Activated CD8-positive, alpha-beta memory T cell treated with anti-CD3 and anti-CD28 coated beads for 4 hours (primary cell): ENCODE measurements around the gene LSP1.
A peak's percentile ranks its signal among the peaks of the same experiment; 100 is the strongest.

Source experiments
- DNase-seq, 2 donors: peaks; one replicate each; pipeline ENCODE4 v3.0.0-alpha.2; 2020; ENCODE audit warnings: low read depth in 2 of 2

The LSP1 gene

DNA sequence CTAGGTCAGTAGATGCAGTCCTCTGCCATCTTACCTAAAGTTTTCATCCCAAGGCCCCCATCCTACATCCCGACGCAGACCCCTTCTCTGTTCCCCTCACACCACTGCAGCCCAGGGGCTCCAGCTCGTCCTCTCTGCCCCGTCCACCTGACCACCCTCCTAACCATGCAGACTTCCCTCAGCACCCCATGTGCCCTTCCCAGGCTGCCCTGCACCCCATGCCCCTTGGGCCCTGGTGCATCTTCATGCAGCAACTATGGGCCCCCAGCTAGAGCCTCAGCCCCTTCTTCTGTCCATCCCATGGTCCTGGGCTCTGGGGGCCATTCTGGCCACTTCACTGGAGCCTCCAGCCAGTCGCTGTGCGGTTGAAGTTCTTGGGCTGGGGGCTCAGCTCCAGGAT is 35.9 kb downstream of the LSP1 start:
- no peak for DNase-seq

DNA sequence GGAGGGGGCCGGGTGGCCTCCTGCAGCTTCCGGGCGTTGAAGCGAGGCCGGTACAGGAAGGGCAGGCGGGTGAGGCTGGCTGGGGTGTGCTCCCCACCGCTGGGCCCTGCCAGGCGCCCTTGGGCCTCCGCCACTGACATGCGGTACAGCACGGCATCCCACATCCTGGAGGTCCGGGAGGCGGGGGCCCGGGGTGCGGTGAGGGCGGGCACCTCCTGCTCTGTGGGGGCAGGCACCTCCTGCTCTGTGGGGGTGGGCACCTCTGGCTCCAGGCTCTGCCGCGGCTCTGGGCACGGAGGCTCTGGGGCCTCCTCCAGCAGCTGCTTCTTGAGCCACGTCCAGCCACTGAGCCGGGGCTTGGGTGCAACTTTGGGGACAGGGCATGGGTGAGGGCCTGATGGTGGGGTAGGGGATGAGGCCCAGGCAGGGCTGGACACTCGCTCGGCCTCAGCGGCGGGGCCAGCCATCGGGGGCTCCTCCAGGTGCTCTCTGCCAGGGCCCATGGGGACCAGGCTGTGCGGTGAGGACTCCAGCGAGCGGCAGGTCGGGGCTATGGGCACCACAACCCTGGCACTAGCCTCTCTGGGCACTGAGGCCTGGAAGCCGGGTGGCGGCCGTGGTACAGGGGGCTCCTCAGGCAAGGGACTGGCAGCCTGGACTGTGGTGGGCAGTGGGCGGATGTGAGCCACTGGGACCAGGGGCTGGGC is 36.5 kb downstream of the LSP1 start:
- peak; percentile 54 to 60 for DNase-seq

DNA sequence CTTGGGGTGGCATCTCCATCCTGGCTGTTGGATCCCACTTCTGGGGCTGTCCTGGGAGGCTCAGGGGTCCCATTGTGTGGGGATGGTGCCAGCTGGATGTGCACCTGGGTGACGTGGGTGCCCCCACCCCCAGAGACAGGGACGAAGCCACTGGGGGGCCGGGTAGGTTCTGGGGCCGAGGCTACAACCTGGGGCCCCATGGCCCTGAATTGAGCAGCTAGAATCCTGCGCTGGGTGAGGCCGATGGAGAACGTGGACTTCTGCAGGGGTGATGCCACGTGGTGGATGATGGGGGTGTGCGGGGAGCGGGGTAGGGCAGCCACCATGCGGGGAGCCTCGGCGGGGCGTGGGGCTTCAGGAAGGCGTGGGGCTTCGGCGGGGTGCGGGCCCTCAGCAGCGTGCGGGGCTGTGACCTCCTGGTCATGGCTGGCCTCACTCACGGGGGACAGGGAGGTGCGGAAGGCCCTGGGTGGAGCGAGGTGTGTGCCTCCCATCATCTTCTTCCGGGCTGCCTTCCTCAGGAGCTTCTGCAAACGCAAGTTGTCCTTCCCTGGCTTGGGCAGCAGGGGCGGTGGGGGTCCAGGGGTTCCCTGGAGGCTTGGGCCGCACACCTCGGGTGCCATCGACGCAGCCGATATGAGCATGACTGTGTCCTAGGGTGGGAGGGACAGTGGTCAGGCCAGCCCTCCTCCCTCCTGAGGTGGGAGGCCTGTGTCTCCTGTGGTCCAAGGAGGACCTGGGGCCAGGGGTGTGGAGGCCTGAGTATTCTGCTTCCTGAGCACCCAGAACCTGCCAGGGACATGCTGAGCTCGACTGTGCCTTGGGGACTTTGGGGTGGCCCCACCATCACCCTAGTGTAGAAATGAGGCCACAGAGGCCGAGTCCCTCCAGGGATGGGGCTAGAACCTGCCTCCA is 37.3 kb downstream of the LSP1 start:
- no peak for DNase-seq

DNA sequence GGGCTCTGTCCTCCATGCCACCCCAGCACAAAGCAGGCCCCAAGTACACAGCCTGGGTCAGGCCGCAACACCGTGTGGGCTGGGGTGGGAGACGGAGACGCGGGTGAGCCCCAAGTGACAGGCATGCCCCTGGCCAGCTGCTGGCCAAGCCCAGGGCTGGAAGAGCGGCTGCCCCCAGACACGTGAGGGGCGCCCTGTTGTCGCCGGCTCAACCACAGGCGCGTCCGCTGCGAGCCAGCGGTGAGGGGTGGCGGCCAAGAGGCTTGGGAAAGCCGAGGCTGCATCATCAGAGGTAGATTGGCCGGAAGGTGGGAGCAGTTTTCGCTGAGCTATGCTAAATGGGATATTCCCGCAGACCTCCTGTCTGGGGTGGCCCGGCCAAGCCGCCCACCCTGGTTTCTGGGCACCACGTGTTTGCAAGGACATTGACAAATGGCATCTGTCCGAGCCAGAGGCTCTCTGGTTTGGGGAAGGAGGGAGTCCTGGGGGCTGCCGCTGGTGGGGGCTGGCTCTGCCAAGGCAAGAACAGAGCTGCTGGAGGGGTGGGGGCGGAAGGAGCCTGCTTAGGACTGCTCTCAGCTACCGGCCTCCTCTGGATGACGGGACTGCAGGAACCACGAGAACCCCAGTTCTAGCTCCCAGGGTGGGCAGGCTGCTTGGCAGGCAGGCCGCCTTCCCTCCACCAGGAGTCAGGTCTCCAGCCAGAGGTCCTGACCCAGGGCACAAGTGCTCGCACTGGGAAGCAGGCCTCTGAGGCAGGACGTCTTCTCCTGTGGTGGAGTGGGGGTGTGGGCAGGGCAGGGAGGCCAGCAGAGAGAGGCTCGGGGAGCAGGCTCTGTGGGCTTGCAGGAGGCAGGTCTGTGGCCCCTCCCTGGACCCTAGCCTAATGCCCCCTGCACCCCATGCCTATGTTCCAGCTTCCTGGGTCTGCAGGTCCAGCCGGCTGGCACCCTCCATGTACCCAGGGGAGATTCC is 38.3 kb downstream of the LSP1 start:
- DNase-seq, result no peak

DNA sequence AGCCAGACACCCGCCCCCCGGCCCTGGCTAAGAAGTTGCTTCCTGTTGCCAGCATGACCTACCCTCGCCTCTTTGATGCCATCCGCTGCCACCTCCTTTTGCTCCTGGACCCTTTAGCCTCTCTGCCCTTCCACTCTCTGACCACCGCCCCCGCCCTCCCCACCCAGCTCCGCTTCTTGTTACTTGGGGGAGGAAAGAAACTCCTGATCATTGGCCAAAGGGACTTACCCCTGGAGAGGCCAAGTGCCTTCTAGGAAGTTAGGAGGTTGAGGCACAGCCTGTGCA is 38.9 kb downstream of the LSP1 start, which contains the start of gene PRR33:
TSS of gene PRR33 (minus strand) at position 65 of the 285 bp plus-strand sequence. CDS start 1,311 bp downstream, outside the sequence.
- DNase-seq, result no peak

DNA sequence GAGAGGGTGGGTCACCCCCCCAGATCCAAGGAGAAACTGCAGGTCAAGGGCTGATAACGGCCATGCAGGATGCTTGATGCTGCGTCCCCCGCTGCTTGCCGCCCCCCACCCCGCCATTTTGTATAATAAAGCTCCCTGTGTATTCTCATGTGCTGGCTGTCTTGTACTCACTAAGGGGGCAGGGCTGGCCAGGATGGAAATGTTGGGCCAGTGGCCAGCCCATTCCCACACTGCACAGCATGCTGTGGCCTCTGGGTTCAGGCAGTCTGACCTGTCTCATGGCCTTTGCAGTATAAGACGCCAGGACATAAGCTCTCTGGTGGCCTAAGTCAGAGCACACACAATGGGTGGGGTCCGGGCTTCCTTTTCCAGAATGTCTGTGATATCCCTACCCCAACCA is 39.2 kb downstream of the LSP1 start:
- DNase-seq, result no peak

DNA sequence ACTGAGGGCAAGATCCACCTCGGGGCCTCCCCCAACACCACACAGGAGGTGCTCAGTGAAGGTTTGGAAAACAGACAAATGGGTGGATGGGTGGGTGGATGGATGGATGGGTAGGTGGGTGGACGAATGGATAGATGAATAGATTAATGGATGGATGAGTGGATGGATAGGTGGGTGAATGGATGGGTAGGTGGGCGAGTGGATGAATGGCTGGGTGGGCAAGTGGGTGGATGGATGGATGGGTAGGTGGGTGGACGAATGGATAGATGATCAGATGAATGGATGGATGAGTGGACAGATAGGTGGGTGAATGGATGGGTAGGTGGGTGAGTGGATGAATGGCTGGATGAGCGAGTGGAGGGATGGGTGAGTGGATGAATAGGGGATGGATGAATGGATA is 39.7 kb downstream of the LSP1 start:
- no peak for DNase-seq

DNA sequence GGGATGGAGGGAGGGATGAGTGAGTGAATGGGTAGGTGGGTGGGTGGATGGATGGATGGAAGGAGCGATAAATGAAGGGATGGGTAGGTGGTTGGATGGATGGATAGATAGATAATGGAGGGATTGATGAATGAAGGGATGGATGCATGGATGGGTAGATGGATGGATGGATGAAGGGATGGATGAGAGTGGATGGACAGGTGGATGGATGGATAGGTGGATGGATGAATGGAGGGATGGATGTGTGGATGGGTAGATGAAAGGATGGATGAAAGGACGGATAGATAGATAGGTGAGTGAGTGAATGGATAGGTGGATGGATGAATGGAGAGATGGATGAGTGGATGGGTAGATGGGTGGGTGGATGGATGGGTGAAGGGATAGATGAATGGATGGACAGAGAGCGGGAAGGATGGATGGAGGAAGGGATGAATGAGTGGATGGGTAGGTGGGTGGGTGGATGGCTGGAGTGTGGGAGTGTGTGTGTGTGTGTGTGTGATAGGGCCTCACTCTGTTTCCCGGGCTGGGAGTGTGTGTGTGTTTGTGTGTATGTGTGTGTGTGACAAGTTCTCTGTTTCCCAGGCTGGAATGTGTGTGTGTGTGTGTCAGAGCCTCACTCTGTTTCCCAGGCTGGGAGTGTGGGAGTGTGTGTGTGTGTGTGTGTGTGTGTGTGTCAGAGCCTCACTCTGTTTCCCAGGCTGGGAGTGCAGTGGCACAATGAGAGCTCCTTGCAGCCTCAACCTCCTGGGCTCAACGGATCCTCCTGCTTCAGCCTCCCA is 40.9 kb downstream of the LSP1 start:
- no peak for DNase-seq

DNA sequence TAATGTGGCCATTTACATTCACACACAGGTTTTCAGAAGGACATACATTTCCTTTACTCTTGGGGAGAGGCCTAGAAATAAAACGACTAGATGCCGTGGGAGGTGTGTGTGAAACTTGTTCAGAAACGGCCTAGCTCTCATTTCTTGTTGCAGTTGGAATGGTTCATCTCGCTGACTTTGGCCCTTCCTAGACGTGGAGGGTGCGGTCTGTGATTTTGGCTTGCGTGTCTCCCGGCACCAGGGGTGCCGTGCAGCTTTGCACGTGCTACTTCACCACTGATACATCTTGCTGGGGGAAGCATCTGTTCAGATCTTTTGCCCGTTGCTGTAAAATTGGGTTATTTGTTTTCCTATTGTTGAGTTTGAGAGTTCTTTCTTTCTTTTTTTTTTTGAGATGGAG is 41.9 kb downstream of the LSP1 start:
- DNase-seq, result no peak

DNA sequence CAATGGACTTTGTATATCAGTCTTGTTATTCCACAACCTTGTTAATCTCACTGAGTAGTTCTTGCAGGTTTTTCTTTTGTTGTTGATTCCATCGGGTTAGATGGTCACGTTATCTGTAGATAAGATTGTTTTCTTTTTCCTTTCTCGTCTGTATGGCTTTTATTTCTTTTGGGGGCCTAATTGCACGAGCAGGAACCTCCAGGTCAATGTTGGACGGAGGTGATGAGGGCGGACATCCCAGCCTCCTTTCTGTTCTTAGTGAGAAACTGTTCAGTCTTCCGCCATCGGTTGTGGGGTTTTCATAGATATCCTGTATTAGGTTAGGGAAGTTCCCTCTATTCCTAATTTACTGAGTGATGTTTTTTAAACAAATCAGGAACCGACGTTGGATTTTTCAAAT is 43.6 kb downstream of the LSP1 start:
- DNase-seq, result no peak

DNA sequence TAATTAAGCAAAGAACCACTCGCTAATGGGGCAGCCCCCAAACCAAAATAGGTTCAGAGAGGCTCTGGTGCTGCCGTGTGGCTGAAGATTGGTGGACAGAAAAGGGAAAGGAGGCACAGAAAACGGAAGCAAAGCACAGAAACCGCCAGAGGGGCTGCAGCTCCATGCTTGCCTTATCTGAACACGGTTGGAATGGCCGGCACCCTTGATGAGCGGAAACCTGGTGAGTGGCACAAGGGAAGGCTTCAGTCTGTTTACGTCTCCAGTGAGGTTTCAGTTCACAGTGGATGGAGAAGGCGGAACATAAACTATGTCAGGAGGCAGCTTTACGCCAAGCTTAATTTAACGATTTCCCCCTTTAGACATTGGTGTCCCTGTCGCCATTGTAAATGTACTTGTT is 44.0 kb downstream of the LSP1 start:
- no peak for DNase-seq

DNA sequence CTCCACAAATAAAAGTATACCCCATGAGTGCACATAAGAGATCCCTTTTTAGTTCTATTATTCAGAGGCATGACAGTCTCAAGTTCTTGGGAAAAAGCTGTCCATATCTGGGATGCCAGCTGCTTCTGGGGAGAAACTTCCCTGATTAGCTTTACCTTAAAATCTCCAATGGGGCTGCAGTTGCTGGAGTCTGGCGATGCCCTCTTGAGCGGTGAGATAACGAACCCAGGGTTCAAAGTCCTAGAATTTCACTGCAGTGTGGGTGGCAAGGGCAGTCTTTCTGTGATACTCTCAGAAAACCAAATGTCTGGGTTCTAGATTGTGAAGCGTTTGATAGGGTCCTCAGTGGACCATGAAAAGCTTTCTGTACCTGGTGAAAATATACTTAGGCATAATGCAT is 46.2 kb downstream of the LSP1 start:
- no peak for DNase-seq

DNA sequence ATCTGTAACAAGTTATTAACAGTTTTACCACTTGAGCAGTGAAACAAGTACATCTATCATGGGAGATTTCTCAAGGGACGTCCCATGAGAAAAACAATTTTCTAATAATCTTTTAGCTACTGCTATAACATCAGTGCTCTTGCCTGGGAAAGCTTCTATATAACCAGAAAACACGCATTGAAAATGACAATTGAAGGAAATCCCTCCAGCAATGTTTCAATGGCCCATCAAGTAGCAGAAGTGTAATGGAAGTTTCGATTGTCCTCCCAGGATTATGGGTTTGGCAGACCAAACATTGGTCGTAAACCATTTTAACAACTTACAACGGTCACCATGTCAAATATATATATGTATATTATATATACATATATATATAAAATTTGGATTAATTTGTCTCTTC is 46.8 kb downstream of the LSP1 start:
- no peak for DNase-seq

DNA sequence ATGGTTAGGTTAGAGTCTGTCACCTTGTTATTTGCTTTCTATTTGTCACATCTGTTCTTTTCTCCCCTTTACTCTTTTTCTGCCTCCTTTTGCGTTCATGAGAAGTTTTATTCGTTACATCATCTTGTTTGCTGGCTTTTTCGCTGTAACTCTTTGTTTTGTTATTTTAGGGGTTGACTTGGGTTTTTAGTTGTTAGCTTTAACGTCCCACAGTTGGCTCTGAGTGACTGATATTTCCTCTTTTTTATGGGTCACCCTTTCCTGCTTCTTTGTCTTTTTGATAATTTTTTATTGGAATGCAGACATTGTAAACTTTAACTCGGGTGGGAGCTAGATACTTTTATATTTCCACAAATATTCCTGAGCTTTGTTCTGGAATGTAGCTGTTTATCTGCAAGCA is 53.3 kb downstream of the LSP1 start:
- no peak for DNase-seq

DNA sequence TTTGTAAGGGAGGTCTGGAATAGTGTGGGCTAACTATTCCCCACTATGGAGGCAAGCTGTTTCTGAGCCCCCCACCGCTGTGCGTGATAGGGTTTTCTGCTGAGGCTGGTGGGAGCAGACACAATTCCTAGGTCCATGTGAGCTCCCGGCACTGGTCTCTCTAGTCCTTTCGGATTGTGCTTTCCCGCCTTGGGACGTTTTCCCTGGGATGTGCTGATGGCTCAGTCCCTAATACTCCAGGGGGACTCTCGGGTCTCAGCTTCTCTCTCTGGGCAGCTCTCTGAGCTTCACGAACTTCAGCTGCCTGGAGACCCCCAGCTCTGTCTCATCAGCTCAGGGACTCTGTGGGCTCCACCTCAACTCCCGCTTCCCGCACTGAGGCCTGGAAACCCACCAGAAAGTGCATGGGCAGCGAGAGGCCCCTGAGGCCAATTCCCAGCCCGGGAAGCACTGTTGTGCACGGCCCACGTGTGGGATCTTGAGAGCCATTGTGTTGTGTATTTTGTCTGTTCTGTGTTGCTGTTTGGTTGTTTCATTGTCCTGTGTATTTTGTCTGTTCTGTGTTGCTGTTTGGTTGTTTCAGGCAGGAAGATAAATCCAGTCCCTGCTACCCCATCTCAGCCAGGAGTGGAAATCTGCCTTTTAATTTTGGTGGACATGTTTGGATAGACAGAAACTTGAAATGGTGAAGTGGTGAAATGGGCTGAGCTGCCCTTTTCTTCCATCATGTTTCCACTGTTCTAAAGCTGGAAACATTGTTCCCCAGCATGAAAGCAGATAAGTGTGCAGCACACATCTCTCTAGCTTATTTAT is 53.9 kb downstream of the LSP1 start:
- no peak for DNase-seq

DNA sequence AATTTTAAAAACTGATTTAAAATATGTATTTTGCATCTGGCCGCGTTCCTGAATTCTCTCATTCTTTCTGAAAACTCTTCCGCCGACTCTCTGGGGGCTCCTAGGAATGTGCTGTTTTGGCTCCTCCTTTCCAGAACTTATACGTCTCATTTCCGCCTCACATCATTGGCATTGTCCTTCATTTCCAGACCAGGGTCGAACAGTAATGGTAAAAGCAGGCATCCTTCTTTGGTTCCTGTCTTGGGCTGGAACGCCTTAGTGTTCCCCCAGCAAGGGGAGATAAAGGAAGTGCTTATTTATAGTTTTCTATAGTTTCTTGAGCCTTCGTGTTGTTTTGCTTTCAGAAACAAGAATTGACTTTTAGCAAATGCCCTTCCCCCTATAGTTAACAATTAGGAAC is 55.7 kb downstream of the LSP1 start:
- DNase-seq, result no peak

DNA sequence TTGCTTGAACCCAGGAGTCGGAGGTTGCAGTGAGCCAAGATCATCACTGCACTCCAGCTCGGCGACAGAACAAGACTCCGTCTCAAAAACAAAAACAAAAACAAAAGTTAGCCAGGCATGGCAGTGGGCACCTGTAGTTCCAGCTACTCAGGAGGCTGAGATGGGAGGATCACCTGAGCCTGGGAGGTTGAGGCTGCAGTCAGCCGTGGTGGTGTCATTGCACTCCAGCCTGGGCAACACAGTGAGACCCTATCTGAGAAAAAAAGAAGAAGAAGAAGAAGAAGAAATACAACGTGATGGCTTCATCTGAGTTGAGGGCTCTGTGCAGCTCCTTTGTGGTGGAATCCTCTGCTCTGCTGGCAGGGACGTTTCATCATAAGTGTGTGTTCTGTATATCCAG is 56.6 kb downstream of the LSP1 start:
- no peak for DNase-seq

DNA sequence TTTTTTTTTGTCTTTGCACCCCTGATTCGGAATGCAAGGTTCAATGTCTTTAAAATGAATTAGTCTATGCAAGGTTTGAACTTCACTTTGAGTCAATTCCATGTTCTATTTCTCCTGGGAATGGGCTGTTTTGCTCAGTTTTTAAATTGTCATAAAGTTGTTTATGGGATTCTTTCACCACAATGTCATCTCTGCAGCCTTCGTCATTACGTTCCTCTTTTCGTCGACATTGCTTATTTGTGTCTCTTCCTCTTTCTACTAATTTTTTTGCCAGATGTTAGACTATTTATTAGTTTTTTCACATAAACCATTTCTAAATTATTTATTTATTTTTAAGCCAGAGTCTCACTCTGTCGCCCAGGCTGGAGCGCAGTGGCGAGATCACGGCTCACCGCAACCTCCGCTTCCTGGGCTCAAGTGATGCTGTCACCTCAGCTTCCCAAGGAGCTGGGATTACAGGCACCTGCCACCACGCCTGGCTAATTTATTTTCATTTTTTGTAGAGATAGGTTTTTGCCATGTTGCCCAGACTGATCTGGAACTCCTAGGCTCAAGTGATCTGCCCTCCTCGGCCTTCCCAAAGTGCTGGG is 59.5 kb downstream of the LSP1 start:
- no peak for DNase-seq

DNA sequence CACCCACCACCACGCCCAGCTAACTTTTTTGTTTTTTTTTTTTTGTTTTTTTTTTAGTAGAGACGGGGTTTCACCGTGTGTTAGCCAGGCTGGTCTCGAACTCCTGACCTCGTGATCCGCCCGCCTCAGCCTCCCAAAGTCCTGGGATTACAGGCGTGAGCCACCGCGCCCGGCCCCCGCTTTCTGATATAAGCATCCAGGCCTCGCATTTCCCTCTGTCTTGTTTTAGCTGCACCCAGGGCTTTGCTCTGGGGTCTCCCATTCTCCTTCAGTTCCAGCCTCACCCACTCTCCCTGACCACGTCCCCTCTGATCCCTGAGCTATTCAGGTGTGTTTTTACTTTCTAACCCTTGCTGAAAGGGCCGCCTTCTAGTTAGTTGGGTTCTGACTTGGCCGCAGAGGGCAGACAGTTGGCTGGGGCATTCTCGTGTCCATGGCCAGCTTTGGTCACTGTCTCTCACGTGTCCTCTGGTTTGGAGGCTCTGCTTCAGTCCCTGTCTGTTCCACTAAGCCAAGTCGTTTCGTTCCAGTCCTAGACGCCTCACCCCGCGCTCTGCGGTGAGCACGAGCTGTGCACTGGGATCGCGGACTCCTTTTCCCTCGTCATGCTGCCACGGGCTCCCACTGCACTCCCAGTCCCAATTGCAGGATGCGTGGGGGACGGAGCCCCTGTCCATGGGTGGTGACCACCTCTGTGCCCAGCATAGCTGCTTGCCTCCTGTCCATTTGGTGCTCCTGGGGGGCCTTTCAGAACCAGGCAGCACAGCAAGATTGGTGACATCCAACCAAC is 60.6 kb downstream of the LSP1 start:
- no peak for DNase-seq
